ENCODE measurements around the gene SLC43A3. TPM values are rescaled to one million over a fixed set of nuclear protein-coding genes. Genes with fewer than 3 reads are reported as not detected.
A peak's percentile ranks its signal among the peaks of the same experiment; 100 is the strongest.

The SLC43A3 gene
- total and polyA plus RNA-seq, 9 of the 15 experiments (the other 6 are each of a cell fraction or from before 2014, with no cell fraction given): 63.7 to 281 (median 139) TPM

DNA sequence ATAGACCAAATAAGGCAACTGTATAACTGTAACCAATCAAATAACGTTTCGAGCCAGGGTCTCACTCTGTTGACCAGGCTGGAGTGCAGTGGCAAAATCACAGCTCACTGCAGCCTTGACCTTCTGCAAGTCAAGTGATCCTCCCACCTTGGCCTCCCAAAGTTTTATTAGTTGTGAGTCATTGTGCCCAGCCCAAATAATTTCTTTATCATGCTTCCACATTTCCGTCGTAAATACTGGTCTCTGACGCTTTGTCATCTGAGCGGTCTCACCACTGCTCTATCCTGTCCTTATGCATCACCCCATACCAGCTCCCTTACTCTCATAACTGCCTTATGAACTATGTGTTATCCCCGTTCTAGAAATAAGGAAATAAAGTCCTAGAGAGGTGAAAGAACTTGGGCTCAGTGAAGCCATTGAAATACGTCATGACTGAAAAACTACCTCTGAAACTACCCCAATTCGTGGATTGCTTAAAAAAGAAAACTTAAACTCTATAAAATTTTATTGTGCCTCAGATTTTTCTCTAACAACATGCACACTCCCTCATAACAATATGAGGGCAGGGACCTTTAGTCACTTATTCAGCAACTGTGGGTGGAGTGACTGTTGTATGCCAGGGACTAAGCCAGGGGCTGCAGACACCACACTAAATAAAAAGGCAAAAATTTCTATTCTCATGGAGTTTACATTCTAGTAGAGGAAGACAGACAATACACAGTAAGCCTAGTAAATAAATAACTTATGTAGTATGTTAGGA, 17.6 kb upstream of the SLC43A3 start (continued):
- TF ChIP-seq CBFA2T3 (IDR thresholded peaks at IDR 0.05) (peak; percentile 78), RBM34 (IDR thresholded peaks at IDR 0.05; ENCODE audit: borderline replicate concordance, insufficient read depth, low read length) (no peak), ZNF212 (CRISPR knock-in tag; IDR thresholded peaks at IDR 0.05) (no peak), TEAD1 (CRISPR knock-in tag; IDR thresholded peaks at IDR 0.05) (no peak), RBFOX2 (IDR thresholded peaks at IDR 0.05; ENCODE audit: low read depth, low read length) (no peak), SREBF1 (IDR thresholded peaks at IDR 0.05; ENCODE audit: borderline replicate concordance, low read depth, low read length) (no peak), SMAD1 (IDR thresholded peaks at IDR 0.05; ENCODE audit: low read depth, low read length, partially characterized antibody) (no peak), RCOR1 (IDR thresholded peaks at IDR 0.05; ENCODE audit: borderline replicate concordance in 1 of 2, low read depth in 2 of 2, low read length in 2 of 2) (peak; percentile 14 to 80; a peak in 2 of 4 replicates), MBD2 (IDR thresholded peaks at IDR 0.05; ENCODE audit: borderline replicate concordance, low read depth) (no peak), BMI1 (IDR thresholded peaks at IDR 0.05; ENCODE audit: low read length) (no peak), FOXA3 (CRISPR knock-in tag; conservative IDR thresholded peaks at IDR 0.05 in 1 of 2, IDR thresholded peaks at IDR 0.05 in 1 of 2) (no peak), TAL1 (IDR thresholded peaks at IDR 0.05) (peak; percentile 14; the same call in 1 of the 2 replicates), TCF3 (CRISPR knock-in tag; IDR thresholded peaks at IDR 0.05) (peak; percentile 48; the same call in 1 of the 2 replicates), MEF2D (tag; conservative IDR thresholded peaks at IDR 0.05; ENCODE audit: low read depth) (no peak), ZNF280B (CRISPR knock-in tag; IDR thresholded peaks at IDR 0.05) (no peak), POU5F1 (IDR thresholded peaks at IDR 0.05; ENCODE audit: borderline replicate concordance, low read depth, low read length, partially characterized antibody) (no peak), ZNF12 (CRISPR knock-in tag; IDR thresholded peaks at IDR 0.05) (no peak), RAD21 (CRISPR knock-in tag; conservative IDR thresholded peaks at IDR 0.05 in 1 of 2, IDR thresholded peaks at IDR 0.05 in 1 of 2) (no peak), KLF16 (IDR thresholded peaks at IDR 0.05) (0 out of 2 replicates have a peak, but pooled peaks have one; percentile 13), ZNF589 (CRISPR knock-in tag; IDR thresholded peaks at IDR 0.05; ENCODE audit: low read depth) (no peak), ETV1 (tag; conservative IDR thresholded peaks at IDR 0.05; ENCODE audit: low read depth) (no peak)
- TF ChIP-seq, protein P1, sequence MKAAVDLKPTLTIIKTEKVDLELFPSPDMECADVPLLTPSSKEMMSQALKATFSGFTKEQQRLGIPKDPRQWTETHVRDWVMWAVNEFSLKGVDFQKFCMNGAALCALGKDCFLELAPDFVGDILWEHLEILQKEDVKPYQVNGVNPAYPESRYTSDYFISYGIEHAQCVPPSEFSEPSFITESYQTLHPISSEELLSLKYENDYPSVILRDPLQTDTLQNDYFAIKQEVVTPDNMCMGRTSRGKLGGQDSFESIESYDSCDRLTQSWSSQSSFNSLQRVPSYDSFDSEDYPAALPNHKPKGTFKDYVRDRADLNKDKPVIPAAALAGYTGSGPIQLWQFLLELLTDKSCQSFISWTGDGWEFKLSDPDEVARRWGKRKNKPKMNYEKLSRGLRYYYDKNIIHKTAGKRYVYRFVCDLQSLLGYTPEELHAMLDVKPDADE (conservative IDR thresholded peaks at IDR 0.05; ENCODE audit: control insufficient read depth, low read depth, low read length): no peak
- TF ChIP-seq, protein P2, sequence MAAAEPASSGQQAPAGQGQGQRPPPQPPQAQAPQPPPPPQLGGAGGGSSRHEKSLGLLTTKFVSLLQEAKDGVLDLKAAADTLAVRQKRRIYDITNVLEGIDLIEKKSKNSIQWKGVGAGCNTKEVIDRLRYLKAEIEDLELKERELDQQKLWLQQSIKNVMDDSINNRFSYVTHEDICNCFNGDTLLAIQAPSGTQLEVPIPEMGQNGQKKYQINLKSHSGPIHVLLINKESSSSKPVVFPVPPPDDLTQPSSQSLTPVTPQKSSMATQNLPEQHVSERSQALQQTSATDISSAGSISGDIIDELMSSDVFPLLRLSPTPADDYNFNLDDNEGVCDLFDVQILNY (CRISPR knock-in tag; IDR thresholded peaks at IDR 0.05): no peak

Data from K562 (cell line).